CD8-positive, alpha-beta memory T cell (primary cell): Measurements from ENCODE around the gene EXPH5. TPM values are rescaled to one million over a fixed set of nuclear protein-coding genes. Genes with fewer than 3 reads are reported as not detected.

Source experiments
- CTCF ChIA-PET: fragments of 350-600 bp; sonication (Branson Sonifier 250); formaldehyde crosslinking; loops from one replicate; lab custom pipeline; 2021; ENCODE audit warnings: antibody characterized with exemption; lab: Charles Lee
- POLR2A ChIA-PET: fragments of 350-600 bp; sonication (Branson Sonifier 250); formaldehyde crosslinking; loops from one replicate; lab custom pipeline; 2021; ENCODE audit warnings: antibody characterized with exemption; lab: Charles Lee
- DNase-seq, 5 donors: peaks; one replicate each; pipeline versions ENCODE4 v3.0.0 to v3.0.0-alpha.2; 2020 to 2022; ENCODE audit warnings: mixed read lengths in 1 of 5
- H3K27ac ChIP-seq: one replicate; pipeline ENCODE4 v1.7.0; 2013; ENCODE audit warnings: low read depth, mild to moderate bottlenecking, low read length, moderate library complexity
- H3K27me3 ChIP-seq: 2 replicates; pipeline ENCODE4 v1.7.0; 2013; ENCODE audit warnings: low read length, mild to moderate bottlenecking; ENCODE audit not compliant: insufficient read depth, poor library complexity, severe bottlenecking
- H3K36me3 ChIP-seq: 2 replicates; pipeline ENCODE4 v1.7.0; 2013; ENCODE audit warnings: mild to moderate bottlenecking, low read length, moderate library complexity; ENCODE audit not compliant: insufficient read depth
- H3K4me1 ChIP-seq: 2 replicates; pipeline ENCODE4 v1.7.0; 2013; ENCODE audit warnings: mild to moderate bottlenecking, low read length, moderate library complexity; ENCODE audit not compliant: insufficient read depth
- H3K4me3 ChIP-seq: 2 replicates; pipeline ENCODE4 v1.7.0; 2013; ENCODE audit warnings: mild to moderate bottlenecking, low read length
- H3K9me3 ChIP-seq: 2 replicates; pipeline ENCODE4 v1.7.0; 2013; ENCODE audit warnings: mild to moderate bottlenecking, low read length
- H3K27ac Mint-ChIP-seq, 8 donors: one replicate each; pipeline ENCODE4 v1.8.0; 2020 to 2021; ENCODE audit warnings: mixed read lengths in 8 of 8, mild to moderate bottlenecking in 6 of 8, inconsistent platforms in 3 of 8, moderate library complexity in 3 of 8
- H3K27me3 Mint-ChIP-seq, 2 donors: one replicate each; pipeline ENCODE4 v1.8.0; 2020 to 2021; ENCODE audit warnings: mixed read lengths in 2 of 2, mild to moderate bottlenecking in 1 of 2, moderate library complexity in 1 of 2
- H3K36me3 Mint-ChIP-seq, 3 donors: one replicate each; pipeline ENCODE4 v1.8.0; 2020 to 2021; ENCODE audit warnings: mixed read lengths in 3 of 3, inconsistent platforms in 1 of 3, mild to moderate bottlenecking in 1 of 3
- H3K4me1 Mint-ChIP-seq, 3 donors: one replicate each; pipeline ENCODE4 v1.8.0; 2020 to 2021; ENCODE audit warnings: mixed read lengths in 3 of 3, inconsistent platforms in 1 of 3, mild to moderate bottlenecking in 1 of 3
- H3K4me3 Mint-ChIP-seq, 7 donors: one replicate each; pipeline ENCODE4 v1.8.0; 2020 to 2021; ENCODE audit warnings: mixed read lengths in 7 of 7, mild to moderate bottlenecking in 6 of 7, moderate library complexity in 4 of 7, inconsistent platforms in 2 of 7
- H3K9me3 Mint-ChIP-seq, 5 donors: one replicate each; pipeline ENCODE4 v1.8.0; 2020 to 2022; ENCODE audit warnings: mixed read lengths in 5 of 5, mild to moderate bottlenecking in 3 of 5, moderate library complexity in 2 of 5, inconsistent platforms in 1 of 5
- polyA plus RNA-seq: library from polyadenylated mRNA; unstranded; fragments of 300-500 nt; fragmentation: Illumina TruSeq; gene quantifications from one replicate; pipeline ENCODE4 v1.2.3, GENCODE V29; 2021
- total RNA-seq, 2 experiments: library from RNA; stranded (reverse); gene quantifications; one replicate each; pipeline ENCODE4 v1.2.3, GENCODE V29; 2021

EXPH5 gene
- total and polyA plus RNA-seq, 3 experiments from 2014 or later = 0.60 to 0.89 (median 0.85) TPM

DNA sequence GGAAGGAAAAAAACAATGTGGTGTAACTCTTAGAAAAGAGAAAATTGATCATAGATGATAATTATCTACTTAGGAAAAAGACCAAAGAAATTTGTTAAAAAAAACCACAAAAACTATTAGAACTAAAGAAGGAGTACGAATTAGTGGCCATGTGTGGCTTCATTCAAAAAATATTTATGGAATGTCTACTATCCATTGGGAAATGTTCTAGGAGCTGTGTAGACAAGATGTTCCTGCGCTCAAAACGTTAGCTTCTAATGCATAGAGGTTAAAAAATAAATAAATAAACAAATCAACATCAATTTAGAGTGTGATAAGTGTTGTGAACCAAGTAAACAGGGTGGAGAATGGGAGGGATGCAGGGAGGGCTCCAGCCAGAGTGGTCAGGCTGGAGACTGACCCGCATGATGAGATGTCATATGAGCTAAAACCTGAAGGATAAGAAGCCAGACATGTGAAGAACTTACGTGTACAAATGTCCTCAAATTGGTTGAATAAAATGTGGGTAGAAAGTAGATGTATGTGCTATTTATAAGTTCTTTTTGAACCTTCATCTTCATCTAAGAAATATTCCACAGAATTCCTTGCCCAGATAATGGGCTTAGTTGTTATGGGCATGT is 4.3 kb upstream of the EXPH5 start:
- H3K4me1 ChIP-seq = no peaks in the 10 kb centered on the region
- H3K27ac Mint-ChIP-seq = no peak overlapping the region
- H3K27ac ChIP-seq = no peak overlapping the region
- H3K9me3 ChIP-seq = no peaks in the 10 kb centered on the region
- peaks cover 23 to 32% of the 10 kb centered on the region in 2 donors for H3K27me3 Mint-ChIP-seq
- H3K36me3 ChIP-seq = no peaks in the 10 kb centered on the region
- ChIA-PET POLR2A (no interaction called here), CTCF (no interaction called here)
- H3K4me1 Mint-ChIP-seq = peaks cover 7 to 12% (median 12%) of the 10 kb centered on the region in 3 donors
- peaks cover 0 to 2% (median 0%) of the 10 kb centered on the region in 5 donors for H3K9me3 Mint-ChIP-seq
- peaks cover 0 to 5% (median 0%) of the 10 kb centered on the region in 3 donors for H3K36me3 Mint-ChIP-seq
- DNase-seq = no peak
- no peak overlapping the region for H3K4me3 Mint-ChIP-seq
- no peak overlapping the region for H3K4me3 ChIP-seq
- H3K27me3 ChIP-seq = no peaks in the 10 kb centered on the region

DNA sequence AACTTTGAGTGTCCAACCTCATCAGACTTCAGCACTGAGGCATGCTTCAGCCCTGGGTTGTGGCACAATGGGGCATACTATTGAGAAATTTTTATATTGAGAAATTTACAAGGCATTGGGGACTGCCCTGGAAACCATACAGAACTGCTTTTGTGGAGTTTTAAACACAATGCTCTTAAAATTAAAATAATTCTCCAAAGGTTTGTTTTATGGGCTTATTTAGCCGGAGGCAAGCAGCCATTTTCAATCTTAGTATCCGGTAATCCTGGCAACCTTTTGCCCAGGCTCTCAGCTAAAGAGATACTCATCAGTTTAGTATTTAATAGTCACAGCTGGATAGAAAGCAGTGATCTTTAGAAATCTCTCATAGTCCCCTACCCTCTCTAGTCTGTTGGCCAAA is 3.1 kb upstream of the EXPH5 start:
- Histone ChIP-seq H3K4me3 (no peak overlapping the region), H3K36me3 (no peaks in the 10 kb centered on the region), H3K9me3 (no peaks in the 10 kb centered on the region), H3K27me3 (no peaks in the 10 kb centered on the region), H3K4me1 (peaks cover 7% of the 10 kb centered on the region), H3K27ac (no peak overlapping the region)
- Mint-ChIP-seq H3K36me3 (peaks cover 0 to 7% (median 0%) of the 10 kb centered on the region in 3 donors), H3K4me1 (peaks cover 13 to 24% (median 19%) of the 10 kb centered on the region in 3 donors), H3K9me3 (peaks cover 0 to 2% (median 0%) of the 10 kb centered on the region in 5 donors), H3K27ac (no peak overlapping the region), H3K27me3 (peaks cover 22 to 26% of the 10 kb centered on the region in 2 donors), H3K4me3 (no peak overlapping the region)
- ChIA-PET CTCF (no interaction called here), POLR2A (no interaction called here)
- DNase-seq = no peak

DNA sequence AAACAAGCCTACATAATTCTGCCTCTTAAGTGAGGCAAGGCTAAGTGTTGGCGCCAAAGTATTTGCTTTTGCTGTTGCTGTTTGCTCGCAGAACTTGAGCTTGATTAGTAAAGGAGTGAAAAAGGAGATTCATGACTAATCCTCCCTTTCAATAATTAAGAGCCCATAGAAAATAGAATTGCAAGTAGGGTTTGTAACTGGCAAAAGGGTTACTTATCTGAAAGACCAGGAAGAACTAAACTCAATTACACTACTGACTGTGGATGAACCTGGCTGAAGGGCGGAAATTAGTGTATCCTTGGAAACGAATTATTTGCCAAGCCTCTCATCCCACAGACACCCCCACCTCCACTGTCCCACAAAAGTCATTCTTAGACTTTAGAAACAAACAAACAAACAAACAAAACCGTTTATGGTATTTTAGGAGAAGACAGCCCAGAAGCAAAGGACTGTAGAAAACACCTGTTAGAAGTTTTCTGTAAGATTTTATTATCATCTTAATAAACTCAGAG is 411 bp upstream of the EXPH5 start:
- peaks cover 13 to 24% (median 19%) of the 10 kb centered on the region in 3 donors for H3K4me1 Mint-ChIP-seq
- DNase-seq = no peak
- H3K36me3 ChIP-seq = no peaks in the 10 kb centered on the region
- peak overlapping the region; percentile 90 to 99 (median 93) for H3K4me3 Mint-ChIP-seq
- H3K9me3 Mint-ChIP-seq = peaks cover 0 to 2% (median 0%) of the 10 kb centered on the region in 5 donors
- ChIA-PET POLR2A (interaction anchor here (1.0 to 1.9 kb wide), 4 partner anchors 71 to 372 kb away, joined by 4 to 9 read pairs (median 6); partner anchors contain the start of genes C11orf65, DDX10 and NPAT), CTCF (no interaction called here)
- H3K27ac ChIP-seq = no peak overlapping the region
- H3K27me3 Mint-ChIP-seq = peaks cover 19 to 22% of the 10 kb centered on the region in 2 donors
- H3K4me3 ChIP-seq = peak overlapping the region; percentile 81
- no peaks in the 10 kb centered on the region for H3K27me3 ChIP-seq
- peak overlapping the region in 4 of 8 donors; percentile 25 to 97 (median 67) for H3K27ac Mint-ChIP-seq
- no peaks in the 10 kb centered on the region for H3K9me3 ChIP-seq
- peaks cover 7% of the 10 kb centered on the region for H3K4me1 ChIP-seq
- H3K36me3 Mint-ChIP-seq = peaks cover 0 to 7% (median 0%) of the 10 kb centered on the region in 3 donors

DNA sequence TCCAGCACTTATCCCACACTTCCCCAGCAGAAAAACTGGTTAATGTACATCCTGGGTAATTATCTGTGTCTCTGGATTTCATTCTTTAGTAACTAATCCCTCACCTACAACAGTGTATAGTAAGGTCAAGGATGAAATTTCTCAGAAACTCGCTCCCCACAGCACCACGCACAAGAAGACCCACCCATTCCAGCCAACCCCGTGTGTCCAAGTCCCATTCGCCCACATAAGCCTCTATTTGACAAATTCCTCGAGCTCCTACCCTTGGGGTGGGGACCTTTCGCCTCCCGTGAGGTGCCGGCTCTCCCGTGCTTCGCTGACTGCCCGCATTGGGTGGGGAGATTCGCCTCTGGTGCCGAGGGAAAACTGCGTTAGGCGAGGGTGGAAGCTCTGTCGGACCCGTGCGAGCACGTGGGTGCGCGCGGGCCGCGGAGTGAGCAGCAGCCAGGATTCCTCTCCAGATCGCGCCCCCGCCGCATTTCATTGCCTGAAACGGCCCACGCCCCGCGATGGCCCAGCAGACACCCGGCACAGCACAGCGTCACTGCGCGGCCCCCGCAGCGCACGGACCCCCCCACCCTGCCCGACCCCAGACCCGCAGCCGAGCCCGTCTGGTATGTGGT is 866 bp downstream of the EXPH5 start:
- Histone ChIP-seq H3K36me3 (no peaks in the 10 kb centered on the region), H3K4me1 (peaks cover 7% of the 10 kb centered on the region), H3K4me3 (peak overlapping the region; percentile 81), H3K27ac (peak overlapping the region; percentile 51), H3K9me3 (no peaks in the 10 kb centered on the region), H3K27me3 (no peaks in the 10 kb centered on the region)
- Mint-ChIP-seq H3K4me1 (peaks cover 13 to 24% (median 19%) of the 10 kb centered on the region in 3 donors), H3K9me3 (peaks cover 0 to 2% (median 0%) of the 10 kb centered on the region in 5 donors), H3K27me3 (peaks cover 16 to 19% of the 10 kb centered on the region in 2 donors), H3K4me3 (peak overlapping the region; percentile 90 to 99 (median 93)), H3K36me3 (peaks cover 0 to 7% (median 0%) of the 10 kb centered on the region in 3 donors), H3K27ac (peak overlapping the region in 7 of 8 donors; percentile 34 to 89 (median 70))
- DNase-seq = peak in 4 of 5 donors; percentile 3 to 51 (median 28)
- ChIA-PET CTCF (interaction anchor here (1.0 kb wide), 1 partner anchor 34 kb away, joined by 3 read pairs; no protein-coding TSS in a partner anchor), POLR2A (interaction anchor here (1.0 to 1.9 kb wide), 4 partner anchors 72 to 370 kb away, joined by 4 to 9 read pairs (median 6); partner anchors contain the start of genes C11orf65, DDX10 and NPAT)

DNA sequence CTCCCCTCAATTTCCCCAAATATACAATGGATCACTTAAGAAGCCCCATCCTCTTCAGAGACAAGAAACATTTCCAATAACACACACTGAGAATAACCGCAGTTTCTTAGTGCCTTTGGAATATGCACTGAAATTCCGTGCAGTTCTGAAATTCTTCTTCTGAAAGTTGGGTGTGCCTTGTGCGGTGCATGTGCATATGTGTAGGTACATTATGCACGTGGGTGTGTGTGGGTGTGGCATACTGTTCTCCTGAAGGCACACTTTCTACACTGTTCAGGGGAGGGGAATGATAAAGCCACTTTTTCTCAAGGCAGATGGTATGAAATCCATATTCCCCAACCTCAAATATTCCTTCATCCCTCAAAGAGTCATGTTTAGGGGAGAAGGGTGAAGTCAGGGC is 1.7 kb downstream of the EXPH5 start:
- H3K4me1 ChIP-seq = peaks cover 7% of the 10 kb centered on the region
- H3K4me3 ChIP-seq = peak overlapping the region; percentile 81
- no peaks in the 10 kb centered on the region for H3K36me3 ChIP-seq
- ChIA-PET CTCF (no interaction called here), POLR2A (no interaction called here)
- H3K4me3 Mint-ChIP-seq = peak overlapping the region; percentile 90 to 99 (median 93)
- peaks cover 0 to 2% (median 0%) of the 10 kb centered on the region in 5 donors for H3K9me3 Mint-ChIP-seq
- no peak for DNase-seq
- no peaks in the 10 kb centered on the region for H3K27me3 ChIP-seq
- H3K27me3 Mint-ChIP-seq = peaks cover 16 to 19% of the 10 kb centered on the region in 2 donors
- no peak overlapping the region for H3K27ac ChIP-seq
- H3K27ac Mint-ChIP-seq = peak overlapping the region in 1 of 8 donors; percentile 23
- H3K9me3 ChIP-seq = no peaks in the 10 kb centered on the region
- H3K36me3 Mint-ChIP-seq = peaks cover 0 to 7% (median 0%) of the 10 kb centered on the region in 3 donors
- peaks cover 13 to 24% (median 19%) of the 10 kb centered on the region in 3 donors for H3K4me1 Mint-ChIP-seq

DNA sequence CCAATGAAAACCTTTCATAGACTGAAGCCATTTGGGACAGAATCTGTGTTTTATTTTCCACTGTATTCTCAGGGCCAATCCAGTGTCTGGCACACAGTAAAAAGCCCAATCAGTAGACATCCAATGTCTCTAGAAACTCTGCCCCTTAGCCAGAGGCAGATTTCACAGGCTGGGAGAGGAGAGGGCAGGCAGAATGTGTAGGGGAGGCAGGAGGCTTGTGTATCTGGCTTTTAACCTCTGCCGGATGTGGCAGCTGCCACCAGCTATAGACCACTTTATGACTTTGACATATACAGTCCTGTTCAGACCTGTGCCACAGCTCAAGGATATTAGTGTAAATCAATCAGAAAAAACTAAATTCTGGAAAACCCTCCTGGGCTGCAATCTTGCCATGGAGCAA is 4.4 kb downstream of the EXPH5 start:
- H3K27ac Mint-ChIP-seq = peak overlapping the region in 1 of 8 donors; percentile 4
- CTCF ChIA-PET = no interaction called here
- no peak overlapping the region for H3K4me3 Mint-ChIP-seq
- no peaks in the 10 kb centered on the region for H3K27me3 ChIP-seq
- peaks cover 0 to 7% (median 0%) of the 10 kb centered on the region in 3 donors for H3K36me3 Mint-ChIP-seq
- H3K4me1 Mint-ChIP-seq = peaks cover 13 to 23% (median 18%) of the 10 kb centered on the region in 3 donors
- H3K4me1 ChIP-seq = peaks cover 7% of the 10 kb centered on the region
- H3K36me3 ChIP-seq = no peaks in the 10 kb centered on the region
- no peaks in the 10 kb centered on the region for H3K9me3 ChIP-seq
- peaks cover 0 to 2% (median 0%) of the 10 kb centered on the region in 5 donors for H3K9me3 Mint-ChIP-seq
- no peak overlapping the region for H3K27ac ChIP-seq
- no peak for DNase-seq
- no peak overlapping the region for H3K4me3 ChIP-seq
- POLR2A ChIA-PET = no interaction called here
- peaks cover 4 to 8% of the 10 kb centered on the region in 2 donors for H3K27me3 Mint-ChIP-seq

DNA sequence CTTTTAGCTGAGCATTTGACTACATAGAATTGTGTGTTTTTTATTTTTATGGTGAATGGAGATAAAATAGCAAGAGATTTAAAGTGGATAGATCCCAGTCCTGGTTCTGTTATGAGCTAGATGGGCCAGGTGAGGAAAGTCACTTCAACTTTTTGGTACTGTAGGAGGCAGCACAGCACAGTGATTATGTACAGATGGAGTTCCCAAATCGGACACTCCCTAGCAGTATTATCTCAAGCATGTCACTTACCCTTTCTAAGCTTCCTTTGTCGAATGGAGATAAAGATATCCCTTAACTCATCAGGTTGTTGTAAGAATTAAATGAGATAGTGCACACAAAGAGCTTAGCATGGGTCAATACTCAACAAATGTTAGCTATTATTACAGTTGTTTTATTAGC is 5.3 kb downstream of the EXPH5 start:
- CTCF ChIA-PET = no interaction called here
- H3K27ac ChIP-seq = no peak overlapping the region
- POLR2A ChIA-PET = no interaction called here
- no peak overlapping the region for H3K4me3 ChIP-seq
- Mint-ChIP-seq H3K4me3 (no peak overlapping the region), H3K27ac (no peak overlapping the region), H3K27me3 (peaks cover 0 to 5% of the 10 kb centered on the region in 2 donors), H3K9me3 (peaks cover 0 to under 1% (median 0%) of the 10 kb centered on the region in 5 donors), H3K4me1 (peaks cover 7 to 15% (median 10%) of the 10 kb centered on the region in 3 donors), H3K36me3 (peaks cover 0 to 5% (median 0%) of the 10 kb centered on the region in 3 donors)
- no peaks in the 10 kb centered on the region for H3K36me3 ChIP-seq
- no peaks in the 10 kb centered on the region for H3K9me3 ChIP-seq
- peaks cover 7% of the 10 kb centered on the region for H3K4me1 ChIP-seq
- no peak for DNase-seq
- no peaks in the 10 kb centered on the region for H3K27me3 ChIP-seq
